GM10847 (cell line): ENCODE results near the gene HDAC10.
A peak's percentile ranks its signal among the peaks of the same experiment; 100 is the strongest.

Source experiments
- POLR2A ChIP-seq: IDR thresholded peaks from 2 replicates; pipeline ENCODE4 v1.6.1; 2011; ENCODE audit not compliant: insufficient read length; ENCODE audit errors: extremely low read depth

The HDAC10 gene

GRCh38 chr22:50210378-50211139, 40.5 kb downstream of the HDAC10 start:
- no peak for TF ChIP-seq POLR2A

- no peak for TF ChIP-seq POLR2A
These were observed 41.2 kb downstream of the HDAC10 start for GRCh38 chr22:50209893-50210292.

GRCh38 chr22:50208939-50209892, 41.8 kb downstream of the HDAC10 start:
- TF ChIP-seq POLR2A, result no peak

GRCh38 chr22:50208430-50208938, 42.6 kb downstream of the HDAC10 start:
- no peak for TF ChIP-seq POLR2A

- TF ChIP-seq POLR2A, result no peak
These were observed 43.5 kb downstream of the HDAC10 start for GRCh38 chr22:50207383-50208140.

GRCh38 chr22:50206599-50206998, 44.5 kb downstream of the HDAC10 start:
- TF ChIP-seq POLR2A, result no peak

- no peak for TF ChIP-seq POLR2A
These were observed 45.1 kb downstream of the HDAC10 start for GRCh38 chr22:50205781-50206569.

GRCh38 chr22:50204571-50204970, 46.5 kb downstream of the HDAC10 start:
- TF ChIP-seq POLR2A, result no peak

- no peak for TF ChIP-seq POLR2A
These were observed 47.8 kb downstream of the HDAC10 start for GRCh38 chr22:50203288-50203687.

- no peak for TF ChIP-seq POLR2A
These were observed 48.9 kb downstream of the HDAC10 start for GRCh38 chr22:50202130-50202666.

- TF ChIP-seq POLR2A, result no peak
These were observed 49.6 kb downstream of the HDAC10 start for GRCh38 chr22:50201191-50202129.

GRCh38 chr22:50200461-50201190, 50.4 kb downstream of the HDAC10 start, which contains the start of gene SELENOO:
Gene SELENOO (plus strand): TSS chr22:50201011. CDS start chr22:50201037, 26 bp downstream.
- TF ChIP-seq POLR2A, result peak; percentile 38
